GM18870 (cell line): Measurements from ENCODE around the gene SAMD1.
A peak's percentile ranks its signal among the peaks of the same experiment; 100 is the strongest.

ENCODE experiments used
- ATAC-seq: cut with Tn5 transposase; IDR thresholded peaks from one replicate; pipeline ENCODE4 v1.9.1; 2021; ENCODE audit warnings: moderate library complexity; ENCODE audit not compliant: unreplicated experiment

SAMD1 gene

DNA sequence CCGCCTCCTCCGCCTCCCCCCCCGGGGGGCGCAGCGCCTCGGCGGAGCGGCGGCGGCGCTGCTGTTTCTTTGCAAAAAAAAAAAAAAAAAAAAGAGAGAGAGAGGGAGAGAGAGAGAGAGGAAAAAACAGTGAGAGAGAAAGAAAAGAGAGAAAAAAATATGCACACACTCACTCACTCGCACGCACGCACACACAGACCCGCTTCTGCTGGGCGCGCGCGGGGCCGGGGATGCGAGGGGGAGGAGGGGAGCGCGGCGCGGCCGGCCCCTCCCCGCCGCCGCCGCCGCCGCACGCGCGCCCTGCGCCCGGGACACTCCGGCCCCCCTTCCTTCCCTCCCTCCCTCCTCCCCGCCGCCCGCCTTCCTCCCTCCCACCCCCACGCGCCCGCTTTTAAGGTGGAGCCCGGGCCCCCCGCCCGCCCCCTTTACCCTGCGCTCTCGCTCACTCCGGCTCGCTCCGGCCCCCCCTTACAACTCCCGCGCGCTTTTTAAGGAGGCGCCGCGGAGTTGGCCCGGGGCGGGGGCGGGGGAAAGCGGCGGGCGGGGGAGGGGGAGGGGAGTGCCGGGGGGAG is at the start of gene SAMD1:
Gene SAMD1 (minus strand): TSS at position 243 of the 572 bp plus-strand sequence.
- ATAC-seq, result no peak

DNA sequence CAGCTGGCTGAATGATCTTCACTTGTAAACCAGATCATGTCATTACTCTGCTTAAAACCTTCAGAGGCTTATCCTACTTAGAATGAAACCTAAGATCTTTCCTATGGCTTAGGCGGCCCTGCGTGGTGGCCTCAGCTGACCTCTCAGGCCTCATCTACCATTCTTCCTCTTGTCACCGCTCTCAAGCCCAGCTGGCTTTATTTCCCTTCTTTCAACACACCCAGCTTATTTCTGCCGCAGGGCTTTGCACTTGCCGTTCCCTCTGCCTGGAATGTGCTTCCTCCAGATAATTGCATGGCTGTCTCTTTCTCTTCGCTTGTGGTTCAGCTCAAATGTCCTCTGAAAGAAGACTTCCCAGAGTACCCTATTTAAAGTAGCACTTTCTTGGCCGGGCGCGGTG is 49.4 kb upstream of the SAMD1 start:
- no peak for ATAC-seq

GRCh38 chr19:14138576-14139265 is 48.2 kb upstream of the SAMD1 start:
- ATAC-seq, result no peak

DNA sequence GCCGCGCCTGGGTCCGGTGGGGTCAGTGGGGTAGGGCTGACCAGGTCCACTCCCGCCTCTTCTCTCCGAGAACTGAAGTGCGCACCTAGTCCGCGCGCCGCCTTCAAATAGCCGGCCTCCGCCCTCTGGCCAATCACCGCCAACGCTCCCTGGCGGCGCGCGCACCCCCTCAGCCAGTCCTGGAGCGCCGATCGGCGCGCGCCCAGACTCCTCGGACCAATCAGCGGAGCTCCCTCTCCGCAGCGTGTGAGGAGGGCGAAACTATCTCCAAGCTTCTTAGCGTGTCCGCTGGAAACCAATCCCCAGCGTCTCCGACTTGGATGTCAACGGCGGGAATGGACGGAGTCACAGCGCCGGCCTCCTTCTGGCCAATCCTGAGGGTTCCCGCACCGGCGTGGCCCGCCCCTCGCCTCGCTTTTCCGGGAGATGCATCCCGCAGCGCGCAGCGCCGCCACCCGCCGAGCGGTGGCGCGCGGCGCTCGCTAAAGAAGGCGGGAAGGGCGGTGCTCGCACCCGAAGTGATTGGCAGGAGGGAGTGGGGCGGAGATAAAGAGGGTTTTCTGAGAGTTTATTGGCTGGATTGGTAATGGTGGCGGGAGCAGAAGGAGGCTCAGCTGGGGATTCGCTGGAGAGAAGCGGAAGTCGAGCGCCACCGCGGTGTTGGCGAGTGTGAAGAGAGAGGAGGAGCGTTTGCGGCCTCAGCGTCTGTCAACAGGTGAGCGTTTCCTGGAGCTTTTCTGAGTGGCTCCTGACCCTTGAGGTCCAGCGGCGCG is 46.1 kb upstream of the SAMD1 start, which contains the start of gene ASF1B:
Gene ASF1B (minus strand): TSS at position 81 of the 773 bp plus-strand sequence. CDS start 133 bp downstream, outside the sequence.
- peak; percentile 86 for ATAC-seq

DNA sequence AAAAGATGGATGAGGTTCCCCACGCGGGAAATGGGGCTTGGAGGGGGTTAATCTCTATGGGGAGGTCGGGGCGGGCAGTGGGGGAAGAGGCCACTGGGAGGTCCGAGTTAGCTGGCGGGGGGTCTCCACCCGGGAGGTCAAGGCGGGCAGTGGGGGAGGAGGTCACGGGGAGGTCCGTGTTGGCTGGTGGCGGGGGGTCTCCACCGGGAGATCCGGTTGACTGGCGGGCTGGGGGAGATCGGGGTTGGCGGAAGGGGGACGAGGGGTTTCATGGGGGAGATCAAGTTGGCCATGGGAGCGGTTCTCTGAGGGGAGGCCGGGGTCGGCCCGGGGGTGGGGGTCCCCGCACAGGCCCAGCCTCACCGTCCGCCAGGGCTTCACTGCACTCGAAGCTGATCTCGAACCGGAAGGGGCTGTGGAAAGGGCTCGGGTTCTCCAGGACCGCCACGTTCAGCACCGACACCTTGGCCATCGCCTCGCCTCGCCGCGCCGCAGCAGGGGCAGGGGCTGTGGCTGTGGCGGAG is 45.5 kb upstream of the SAMD1 start:
- ATAC-seq, result no peak

DNA sequence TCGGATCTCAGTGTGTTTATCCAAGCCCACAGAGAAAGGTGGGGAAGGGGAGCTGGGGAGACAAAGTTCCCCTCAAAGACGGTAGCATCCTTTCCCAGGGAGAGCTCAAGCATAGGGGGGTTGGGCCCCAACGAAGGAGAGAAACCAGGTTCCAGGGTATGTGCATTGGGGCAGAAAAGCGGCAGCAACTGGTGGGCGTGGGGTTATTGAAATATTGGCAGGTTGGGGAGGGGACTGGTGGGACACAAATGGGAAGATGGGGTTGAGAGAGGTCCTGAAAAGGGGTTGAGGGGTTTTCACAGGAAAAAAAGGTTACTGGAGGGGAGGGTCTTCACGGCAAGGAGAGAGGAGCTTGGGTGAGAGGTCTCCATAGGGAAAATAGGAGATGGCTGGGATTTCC is 44.8 kb upstream of the SAMD1 start:
- ATAC-seq, result no peak

DNA sequence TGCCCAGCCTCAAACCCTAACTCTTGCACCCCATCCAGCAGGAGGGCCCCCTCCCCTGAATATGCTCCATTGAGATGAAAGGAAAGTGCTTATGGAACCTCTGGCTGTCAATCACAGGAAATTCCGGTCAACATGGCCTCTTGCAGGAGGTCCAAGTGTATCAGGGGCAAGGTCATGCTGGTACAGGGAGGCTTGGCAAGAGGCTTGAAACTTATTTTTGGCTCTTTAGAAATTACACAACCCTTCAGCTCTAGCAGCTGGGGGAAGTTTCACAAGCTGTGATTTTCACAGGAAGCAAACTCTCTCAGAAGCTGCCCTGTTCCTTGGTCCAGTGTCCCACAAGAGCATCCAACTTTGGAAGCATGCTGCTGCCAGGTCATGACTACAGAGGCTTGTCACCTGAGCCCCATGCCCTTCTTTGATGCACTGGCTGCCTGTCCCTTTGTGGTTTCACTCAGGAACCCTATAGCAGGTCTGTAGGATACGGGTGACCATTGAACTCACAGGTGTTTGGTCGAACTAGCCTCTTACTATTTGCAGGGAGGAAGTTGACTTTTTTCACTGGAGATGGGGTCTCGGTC is 37.5 kb upstream of the SAMD1 start:
- ATAC-seq, result no peak

GRCh38 chr19:14127176-14127575 is 36.6 kb upstream of the SAMD1 start:
- no peak for ATAC-seq

- no peak for ATAC-seq
Observed at GRCh38 chr19:14122924-14123323, 32.4 kb upstream of the SAMD1 start.

DNA sequence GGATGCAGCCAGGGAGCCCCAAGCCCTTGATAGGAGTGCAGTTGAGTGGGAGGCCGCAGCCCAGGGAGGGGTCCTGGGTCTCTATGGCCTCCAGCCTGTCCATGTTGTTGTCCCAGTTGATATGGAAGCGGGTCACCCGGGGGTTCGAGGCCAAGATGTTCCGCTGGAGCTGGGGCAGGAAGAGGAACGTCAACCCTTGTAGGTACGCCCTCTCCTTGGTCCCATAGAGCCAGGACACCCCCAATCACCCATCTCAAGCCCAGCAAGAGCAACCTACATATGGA is 29.9 kb upstream of the SAMD1 start:
- no peak for ATAC-seq

- ATAC-seq, result no peak
Observed at GRCh38 chr19:14119644-14120496, 29.3 kb upstream of the SAMD1 start.

GRCh38 chr19:14119146-14119545 is 28.6 kb upstream of the SAMD1 start:
- no peak for ATAC-seq

- ATAC-seq, result peak; percentile 23
Observed at GRCh38 chr19:14118165-14119051, 27.9 kb upstream of the SAMD1 start.

DNA sequence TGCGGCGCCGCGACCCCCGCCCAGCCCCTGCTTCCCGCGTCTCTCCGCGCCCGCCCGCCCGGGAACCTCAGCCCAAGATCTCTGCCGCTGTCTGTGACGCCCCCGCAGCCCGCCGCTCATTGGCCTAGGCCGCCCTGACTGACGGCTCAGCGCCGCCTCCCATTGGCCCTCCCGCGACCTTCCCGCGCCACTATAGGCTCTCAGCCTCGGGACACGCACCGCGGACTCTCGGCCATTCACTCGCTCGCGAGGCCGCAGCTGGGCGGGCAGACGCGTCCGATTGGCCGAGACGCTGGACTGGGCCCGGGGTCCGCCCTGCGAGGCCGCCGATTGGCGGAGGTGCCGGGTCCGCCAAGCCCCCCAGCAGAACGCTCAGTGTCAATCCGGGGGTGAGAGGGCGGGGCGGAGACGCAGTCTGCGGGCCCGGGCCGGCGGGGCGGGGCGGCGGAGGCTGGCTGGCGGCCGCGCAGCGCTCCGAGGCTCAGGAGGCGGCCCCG is 27.2 kb upstream of the SAMD1 start, which contains the start of gene PRKACA:
Gene PRKACA (minus strand): TSS at position 95 of the 497 bp plus-strand sequence. CDS start 215 bp downstream, outside the sequence.
- ATAC-seq, result peak; percentile 76

GRCh38 chr19:14116918-14117578 is 26.5 kb upstream of the SAMD1 start:
- no peak for ATAC-seq

- no peak for ATAC-seq
Observed at GRCh38 chr19:14116525-14116917, 26.0 kb upstream of the SAMD1 start.

- no peak for ATAC-seq
Observed at GRCh38 chr19:14115756-14116155, 25.2 kb upstream of the SAMD1 start.

GRCh38 chr19:14114854-14115253 is 24.3 kb upstream of the SAMD1 start:
- no peak for ATAC-seq

GRCh38 chr19:14114439-14114838 is 23.9 kb upstream of the SAMD1 start:
- no peak for ATAC-seq
